SU-DHL-6 (cell line): ENCODE results near the gene OR10H4.

ENCODE experiments used
- EZH2phosphoT487 ChIP-seq: fragments of 200-600 bp; sonication (generic), shearing (Covaris generic); conservative IDR thresholded peaks from 2 replicates; pipeline ENCODE4 v1.6.1; 2018; ENCODE audit warnings: mild to moderate bottlenecking, antibody characterized with exemption, low read length, moderate library complexity, mixed read lengths
- TF ChIP-seq, protein P1 (sequence below): fragments of 200-600 bp; sonication (generic); IDR thresholded peaks from one replicate; pipeline ENCODE4 v1.5.1; 2017; ENCODE audit warnings: antibody characterized with exemption, mild to moderate bottlenecking, low read length, moderate library complexity; ENCODE audit not compliant: insufficient read depth, poor library complexity, severe bottlenecking

DNA sequence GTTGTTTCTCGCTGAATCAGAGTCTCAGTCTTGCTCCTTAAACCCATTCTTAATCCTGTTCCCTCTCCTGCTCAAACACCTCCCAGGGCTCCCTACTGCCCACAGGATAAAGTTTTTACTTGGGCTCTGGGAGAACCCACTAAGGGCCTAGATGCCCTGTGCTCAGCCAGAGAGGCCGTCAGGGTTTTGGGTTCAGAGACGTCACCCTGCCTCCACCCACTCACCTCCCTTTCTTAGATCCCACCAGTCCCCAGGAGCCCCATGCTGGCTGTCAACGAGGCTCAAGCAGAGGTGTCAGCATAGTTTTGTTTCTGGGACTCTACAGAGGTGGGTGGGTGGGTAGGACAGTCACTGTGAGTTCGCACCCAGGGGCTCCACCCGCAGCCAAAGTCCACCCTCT, 35.4 kb upstream of the OR10H4 start:
- TF ChIP-seq, protein P1, sequence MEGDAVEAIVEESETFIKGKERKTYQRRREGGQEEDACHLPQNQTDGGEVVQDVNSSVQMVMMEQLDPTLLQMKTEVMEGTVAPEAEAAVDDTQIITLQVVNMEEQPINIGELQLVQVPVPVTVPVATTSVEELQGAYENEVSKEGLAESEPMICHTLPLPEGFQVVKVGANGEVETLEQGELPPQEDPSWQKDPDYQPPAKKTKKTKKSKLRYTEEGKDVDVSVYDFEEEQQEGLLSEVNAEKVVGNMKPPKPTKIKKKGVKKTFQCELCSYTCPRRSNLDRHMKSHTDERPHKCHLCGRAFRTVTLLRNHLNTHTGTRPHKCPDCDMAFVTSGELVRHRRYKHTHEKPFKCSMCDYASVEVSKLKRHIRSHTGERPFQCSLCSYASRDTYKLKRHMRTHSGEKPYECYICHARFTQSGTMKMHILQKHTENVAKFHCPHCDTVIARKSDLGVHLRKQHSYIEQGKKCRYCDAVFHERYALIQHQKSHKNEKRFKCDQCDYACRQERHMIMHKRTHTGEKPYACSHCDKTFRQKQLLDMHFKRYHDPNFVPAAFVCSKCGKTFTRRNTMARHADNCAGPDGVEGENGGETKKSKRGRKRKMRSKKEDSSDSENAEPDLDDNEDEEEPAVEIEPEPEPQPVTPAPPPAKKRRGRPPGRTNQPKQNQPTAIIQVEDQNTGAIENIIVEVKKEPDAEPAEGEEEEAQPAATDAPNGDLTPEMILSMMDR = no peak
- no peak for TF ChIP-seq EZH2phosphoT487
